DOHH2 (cell line): Measurements from ENCODE around the gene SEC16A.

Source experiments
- H3F3A ChIP-seq: fragments of 200-600 bp; sonication (generic), shearing (Covaris generic); 2 replicates; pipeline ENCODE4 v1.6.0; 2016; ENCODE audit warnings: antibody characterized with exemption, mild to moderate bottlenecking; ENCODE audit not compliant: control insufficient read depth, insufficient read depth
- H3K27ac ChIP-seq: fragments of 200-600 bp; sonication (generic); 2 replicates; pipeline ENCODE4 v1.5.1; 2014; ENCODE audit warnings: low read depth, mild to moderate bottlenecking, low read length, moderate library complexity
- H3K27me3 ChIP-seq: fragments of 200-600 bp; sonication (generic); 2 replicates; pipeline ENCODE4 v1.6.1; 2014; ENCODE audit warnings: mild to moderate bottlenecking, low read length, mixed read lengths; ENCODE audit not compliant: control insufficient read depth
- H3K36me3 ChIP-seq: fragments of 200-600 bp; sonication (generic); 2 replicates; pipeline ENCODE4 v1.6.1; 2014; ENCODE audit warnings: mild to moderate bottlenecking, low read length, moderate library complexity, mixed read lengths; ENCODE audit not compliant: control insufficient read depth
- H3K4me1 ChIP-seq: fragments of 200-600 bp; sonication (generic); 2 replicates; pipeline ENCODE4 v1.6.1; 2014; ENCODE audit warnings: mild to moderate bottlenecking, low read length, mixed read lengths; ENCODE audit not compliant: control insufficient read depth
- H3K4me2 ChIP-seq: fragments of 200-600 bp; sonication (generic); 2 replicates; pipeline ENCODE4 v1.6.0; 2014; ENCODE audit warnings: mild to moderate bottlenecking, low read length, moderate library complexity
- H3K4me3 ChIP-seq: fragments of 200-600 bp; sonication (generic); 2 replicates; pipeline ENCODE4 v1.5.1; 2014; ENCODE audit warnings: mild to moderate bottlenecking, low read length, mixed read lengths
- H3K79me2 ChIP-seq: fragments of 200-600 bp; sonication (generic); 2 replicates; pipeline ENCODE4 v1.6.1; 2014; ENCODE audit warnings: mild to moderate bottlenecking, low read length, mixed read lengths; ENCODE audit not compliant: control insufficient read depth
- H3K9me2 ChIP-seq: fragments of 200-600 bp; sonication (generic); replicated peaks from 2 replicates; pipeline ENCODE4 v1.6.1; 2014; ENCODE audit warnings: mild to moderate bottlenecking, low read length, mixed read lengths; ENCODE audit not compliant: control insufficient read depth
- H3K9me3 ChIP-seq: fragments of 200-600 bp; sonication (generic); 2 replicates; pipeline ENCODE4 v1.6.1; 2014; ENCODE audit warnings: antibody characterized with exemption, low read length, mixed read lengths; ENCODE audit not compliant: control insufficient read depth, insufficient read depth
- H4K20me1 ChIP-seq: fragments of 200-600 bp; sonication (generic); 2 replicates; pipeline ENCODE4 v1.6.0; 2014; ENCODE audit warnings: low read depth, mild to moderate bottlenecking, antibody characterized with exemption, low read length, moderate library complexity; ENCODE audit not compliant: control insufficient read depth, insufficient read depth
- CTCF ChIP-seq: fragments of 200-600 bp; sonication (generic); IDR thresholded peaks from one replicate; pipeline ENCODE4 v1.5.1; 2014; ENCODE audit warnings: antibody characterized with exemption, mild to moderate bottlenecking, low read depth, low read length; ENCODE audit not compliant: poor library complexity, severe bottlenecking
- EZH2phosphoT487 ChIP-seq: fragments of 200-600 bp; sonication (generic); IDR thresholded peaks from 2 replicates; pipeline ENCODE4 v1.6.1; 2017; ENCODE audit warnings: borderline replicate concordance, mild to moderate bottlenecking, antibody characterized with exemption, low read length, moderate library complexity, mixed read lengths

The SEC16A gene

GRCh38 chr9:136436055-136436634 lies 46.7 kb downstream of the SEC16A start:
- H3F3A ChIP-seq, result peaks cover 9% of the 10 kb centered on the region; the same call in 1 of the 2 replicates
- no peaks in the 10 kb centered on the region for H3K9me2 ChIP-seq
- peaks cover 27% of the 10 kb centered on the region for H3K4me1 ChIP-seq
- H3K36me3 ChIP-seq, result peaks cover 26% of the 10 kb centered on the region
- no peaks in the 10 kb centered on the region for H3K27me3 ChIP-seq
- H4K20me1 ChIP-seq, result peaks cover 18% of the 10 kb centered on the region; the same call in 1 of the 2 replicates
- no peak overlapping the region for H3K4me3 ChIP-seq
- H3K27ac ChIP-seq, result no peak overlapping the region
- no peak overlapping the region; the same call in 1 of the 2 replicates for H3K4me2 ChIP-seq
- no peaks in the 10 kb centered on the region for H3K9me3 ChIP-seq
- H3K79me2 ChIP-seq, result peaks cover 50% of the 10 kb centered on the region
- no peak for TF ChIP-seq CTCF
- TF ChIP-seq EZH2phosphoT487, result no peak

GRCh38 chr9:136434580-136435169 lies 48.2 kb downstream of the SEC16A start:
- no peak overlapping the region for H3K4me3 ChIP-seq

GRCh38 chr9:136433849-136434579 lies 48.8 kb downstream of the SEC16A start:
- peaks cover 18% of the 10 kb centered on the region; the same call in 1 of the 2 replicates for H4K20me1 ChIP-seq
- peaks cover 45% of the 10 kb centered on the region for H3K79me2 ChIP-seq
- no peaks in the 10 kb centered on the region for H3F3A ChIP-seq
- no peaks in the 10 kb centered on the region for H3K9me3 ChIP-seq
- no peak overlapping the region for H3K4me2 ChIP-seq
- H3K4me3 ChIP-seq, result no peak overlapping the region
- H3K9me2 ChIP-seq, result no peaks in the 10 kb centered on the region
- peaks cover 21% of the 10 kb centered on the region for H3K4me1 ChIP-seq
- H3K36me3 ChIP-seq, result peaks cover 32% of the 10 kb centered on the region
- no peaks in the 10 kb centered on the region for H3K27me3 ChIP-seq
- no peak for TF ChIP-seq EZH2phosphoT487
- no peak for TF ChIP-seq CTCF
- H3K27ac ChIP-seq, result no peak overlapping the region

More at GRCh38 chr9:136434580-136435169, 48.2 kb downstream of the SEC16A start:
- H3K9me2 ChIP-seq, result no peaks in the 10 kb centered on the region
- peaks cover 50% of the 10 kb centered on the region for H3K79me2 ChIP-seq
- H3K9me3 ChIP-seq, result no peaks in the 10 kb centered on the region
- H3K4me1 ChIP-seq, result peaks cover 21% of the 10 kb centered on the region
- no peaks in the 10 kb centered on the region for H3F3A ChIP-seq
- H4K20me1 ChIP-seq, result peaks cover 18% of the 10 kb centered on the region; the same call in 1 of the 2 replicates
- TF ChIP-seq EZH2phosphoT487 (no peak), CTCF (no peak)
- H3K27ac ChIP-seq, result no peak overlapping the region
- peaks cover 25% of the 10 kb centered on the region for H3K36me3 ChIP-seq
- no peaks in the 10 kb centered on the region for H3K27me3 ChIP-seq
- H3K4me2 ChIP-seq, result no peak overlapping the region
